ENCODE measurements around the gene OR6J1. TPM values are rescaled to one million over a fixed set of nuclear protein-coding genes. Genes with fewer than 3 reads are reported as not detected.
"Not testable (repeated sequence)": the region's sequence is repeated elsewhere in the genome, so short reads cannot be mapped to it uniquely, and the experiment has no call there.

Gene OR6J1
- polyA plus RNA-seq, 4 donors = 0.07 to 0.34 (median 0.17) TPM

- DNase-seq (ENCODE audit: low read depth in 4 of 4, low spot score in 3 of 4) = no peak
These were observed 33.2 kb downstream of the OR6J1 start for GRCh38 chr14:22610931-22611330.

- DNase-seq (ENCODE audit: low read depth in 4 of 4, low spot score in 3 of 4) = no peak
These were observed 36.9 kb downstream of the OR6J1 start for GRCh38 chr14:22607291-22607690.

- no peak for DNase-seq (ENCODE audit: low read depth in 4 of 4, low spot score in 3 of 4)
These were observed 37.8 kb downstream of the OR6J1 start for GRCh38 chr14:22606380-22606779.

GRCh38 chr14:22602862-22603261, 41.3 kb downstream of the OR6J1 start:
- DNase-seq (ENCODE audit: low read depth in 4 of 4, low spot score in 3 of 4) = no peak

GRCh38 chr14:22601996-22602395, 42.2 kb downstream of the OR6J1 start:
- no peak for DNase-seq (ENCODE audit: low read depth in 4 of 4, low spot score in 3 of 4)

- no peak for DNase-seq (ENCODE audit: low read depth in 4 of 4, low spot score in 3 of 4)
These were observed 42.7 kb downstream of the OR6J1 start for GRCh38 chr14:22601456-22601855.

- DNase-seq (ENCODE audit: low read depth in 4 of 4, low spot score in 3 of 4) = no peak
These were observed 44.1 kb downstream of the OR6J1 start for GRCh38 chr14:22600027-22600426.

- DNase-seq (ENCODE audit: low read depth in 4 of 4, low spot score in 3 of 4) = no peak
These were observed 44.8 kb downstream of the OR6J1 start for GRCh38 chr14:22599349-22599748.

- peak in 1 of 4 donors; percentile 43 for DNase-seq (ENCODE audit: low read depth in 4 of 4, low spot score in 3 of 4)
These were observed 45.3 kb downstream of the OR6J1 start for GRCh38 chr14:22598896-22599244.

GRCh38 chr14:22598099-22598895, 45.9 kb downstream of the OR6J1 start, which contains the start of gene ABHD4:
Gene ABHD4 (plus strand): TSS chr14:22598300. CDS start chr14:22598307, 7 bp downstream.
- DNase-seq (ENCODE audit: low read depth in 4 of 4, low spot score in 3 of 4) = peak; percentile 58 to 66 (median 66)

GRCh38 chr14:22597771-22598098, 46.4 kb downstream of the OR6J1 start:
- no peak for DNase-seq (ENCODE audit: low read depth in 4 of 4, low spot score in 3 of 4)

GRCh38 chr14:22597265-22597664, 46.9 kb downstream of the OR6J1 start:
- no peak for DNase-seq (ENCODE audit: low read depth in 4 of 4, low spot score in 3 of 4)

GRCh38 chr14:22596354-22596879, 47.7 kb downstream of the OR6J1 start:
- DNase-seq (ENCODE audit: low read depth in 4 of 4, low spot score in 3 of 4) = no peak

- DNase-seq (ENCODE audit: low read depth in 4 of 4, low spot score in 3 of 4) = no peak
These were observed 49.9 kb downstream of the OR6J1 start for GRCh38 chr14:22594156-22594716.

- DNase-seq (ENCODE audit: low read depth in 4 of 4, low spot score in 3 of 4) = no peak
These were observed 50.6 kb downstream of the OR6J1 start for GRCh38 chr14:22593601-22594000.

GRCh38 chr14:22593189-22593588, 51.0 kb downstream of the OR6J1 start:
- DNase-seq (ENCODE audit: low read depth in 4 of 4, low spot score in 3 of 4) = no peak

- DNase-seq (ENCODE audit: low read depth in 4 of 4, low spot score in 3 of 4) = peak; percentile 99
These were observed 54.9 kb downstream of the OR6J1 start, which contains the start of gene DAD1 for GRCh38 chr14:22589096-22589839. Gene DAD1 (minus strand): TSS chr14:22589224. CDS start chr14:22589157, 67 bp downstream.

- DNase-seq (ENCODE audit: low read depth in 4 of 4, low spot score in 3 of 4) = no peak
These were observed 55.5 kb downstream of the OR6J1 start for GRCh38 chr14:22588526-22589095.

GRCh38 chr14:22587677-22588422, 56.3 kb downstream of the OR6J1 start:
- not testable (repeated sequence) for DNase-seq (ENCODE audit: low read depth in 4 of 4, low spot score in 3 of 4)

- no peak for DNase-seq (ENCODE audit: low read depth in 4 of 4, low spot score in 3 of 4)
These were observed 56.9 kb downstream of the OR6J1 start for GRCh38 chr14:22587247-22587646.
